Lower leg skin (tissue), 3 donors: ENCODE data around the gene RMND1.

Experiments used
- POLR2A ChIP-seq, 2 donors: fragments of 450-650 bp; IDR thresholded peaks; one replicate each; pipeline ENCODE4 v1.6.1; 2016 to 2017; ENCODE audit warnings: antibody characterized with exemption in 2 of 2, mild to moderate bottlenecking in 1 of 2, moderate library complexity in 1 of 2
- TF ChIP-seq, protein P1 (sequence below), 3 donors: fragments of 450-650 bp; IDR thresholded peaks; one replicate each; pipeline ENCODE4 v1.5.1; 2016; ENCODE audit warnings: antibody characterized with exemption in 3 of 3, mild to moderate bottlenecking in 3 of 3, moderate library complexity in 2 of 3

DNA sequence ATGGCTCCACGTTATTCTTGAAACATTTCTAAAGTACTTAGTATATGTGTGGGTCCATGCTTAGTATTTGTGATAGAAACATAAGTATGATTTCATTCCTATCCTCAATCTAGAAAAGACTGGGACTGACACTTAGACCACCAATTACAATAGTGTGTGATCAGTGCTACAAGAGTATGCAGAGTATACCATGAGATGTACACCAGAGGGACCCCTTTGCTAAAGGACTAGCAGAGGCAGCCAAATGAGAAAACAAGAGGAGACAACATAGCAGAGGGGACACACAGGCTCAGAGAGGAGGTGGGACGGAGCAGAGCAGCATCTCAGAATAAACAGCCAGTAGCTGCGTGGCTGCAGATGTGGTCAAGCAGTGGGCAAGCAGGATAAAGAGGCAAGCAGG is 21.0 kb downstream of the RMND1 start:
- TF ChIP-seq, protein P1, sequence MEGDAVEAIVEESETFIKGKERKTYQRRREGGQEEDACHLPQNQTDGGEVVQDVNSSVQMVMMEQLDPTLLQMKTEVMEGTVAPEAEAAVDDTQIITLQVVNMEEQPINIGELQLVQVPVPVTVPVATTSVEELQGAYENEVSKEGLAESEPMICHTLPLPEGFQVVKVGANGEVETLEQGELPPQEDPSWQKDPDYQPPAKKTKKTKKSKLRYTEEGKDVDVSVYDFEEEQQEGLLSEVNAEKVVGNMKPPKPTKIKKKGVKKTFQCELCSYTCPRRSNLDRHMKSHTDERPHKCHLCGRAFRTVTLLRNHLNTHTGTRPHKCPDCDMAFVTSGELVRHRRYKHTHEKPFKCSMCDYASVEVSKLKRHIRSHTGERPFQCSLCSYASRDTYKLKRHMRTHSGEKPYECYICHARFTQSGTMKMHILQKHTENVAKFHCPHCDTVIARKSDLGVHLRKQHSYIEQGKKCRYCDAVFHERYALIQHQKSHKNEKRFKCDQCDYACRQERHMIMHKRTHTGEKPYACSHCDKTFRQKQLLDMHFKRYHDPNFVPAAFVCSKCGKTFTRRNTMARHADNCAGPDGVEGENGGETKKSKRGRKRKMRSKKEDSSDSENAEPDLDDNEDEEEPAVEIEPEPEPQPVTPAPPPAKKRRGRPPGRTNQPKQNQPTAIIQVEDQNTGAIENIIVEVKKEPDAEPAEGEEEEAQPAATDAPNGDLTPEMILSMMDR (IDR thresholded peaks at IDR 0.05) = no peak
- TF ChIP-seq POLR2A (IDR thresholded peaks at IDR 0.05) = no peak
